HepG2 (cell line): Measurements from ENCODE around the gene ENO3. TPM values are rescaled to one million over a fixed set of nuclear protein-coding genes. Genes with fewer than 3 reads are reported as not detected.

ENCODE experiments used
- ASH2L ChIP-seq: fragments of 300-600, 200-600 bp; sonication (generic); IDR thresholded peaks from 2 replicates; pipeline ENCODE4 v1.7.0; 2017; ENCODE audit warnings: low read depth, mild to moderate bottlenecking, moderate library complexity, mixed read lengths, low read length; ENCODE audit not compliant: insufficient read length
- ELF3 ChIP-seq: IDR thresholded peaks from 2 replicates; pipeline ENCODE4 v1.6.1; 2016; ENCODE audit warnings: missing genetic modification reagents, missing compliant biosample characterization
- ETV5 ChIP-seq: IDR thresholded peaks from 2 replicates; pipeline ENCODE4 v1.6.1; 2018; ENCODE audit warnings: missing biosample characterization, missing genetic modification reagents, inconsistent platforms, borderline replicate concordance
- FOSL1 ChIP-seq: sonication (generic); formaldehyde crosslinking; IDR thresholded peaks from 2 replicates; pipeline ENCODE4 v1.9.0; 2021; ENCODE audit warnings: missing genetic modification reagents, borderline replicate concordance
- GLI4 ChIP-seq: sonication (generic); formaldehyde crosslinking; IDR thresholded peaks from 2 replicates; pipeline ENCODE4 v1.5.1; 2020; ENCODE audit warnings: missing genetic modification reagents, mild to moderate bottlenecking, moderate library complexity, borderline replicate concordance
- GPBP1L1 ChIP-seq: sonication (generic); formaldehyde crosslinking; IDR thresholded peaks from 2 replicates; pipeline ENCODE4 v1.5.0; 2020; ENCODE audit warnings: mild to moderate bottlenecking, missing genetic modification reagents
- HMG20B ChIP-seq: conservative IDR thresholded peaks from 2 replicates; pipeline ENCODE4 v1.6.1; 2016; ENCODE audit warnings: missing genetic modification reagents, missing compliant biosample characterization
- LRRFIP1 ChIP-seq: sonication (generic); formaldehyde crosslinking; conservative IDR thresholded peaks from 2 replicates; pipeline ENCODE4 v1.4.0; 2020; ENCODE audit warnings: missing genetic modification reagents
- MLX ChIP-seq: IDR thresholded peaks from 2 replicates; pipeline ENCODE4 v1.6.1; 2016
- PHF8 ChIP-seq: sonication (generic); formaldehyde crosslinking; IDR thresholded peaks from 2 replicates; pipeline ENCODE4 v1.5.0; 2020; ENCODE audit warnings: missing genetic modification reagents
- RFX1 ChIP-seq: fragments of 450-650 bp; IDR thresholded peaks from 2 replicates; pipeline ENCODE4 v1.6.1; 2017
- TBX3 ChIP-seq: fragments of 450-650 bp; IDR thresholded peaks from 2 replicates; pipeline ENCODE4 v1.6.1; 2017; ENCODE audit warnings: antibody characterized with exemption, mild to moderate bottlenecking, inconsistent platforms, borderline replicate concordance
- THAP8 ChIP-seq: sonication (generic); formaldehyde crosslinking; IDR thresholded peaks from 2 replicates; pipeline ENCODE4 v1.5.1; 2020; ENCODE audit warnings: missing genetic modification reagents, mild to moderate bottlenecking, borderline replicate concordance
- ZNF205 ChIP-seq: IDR thresholded peaks from 2 replicates; pipeline ENCODE4 v1.6.1; 2018; ENCODE audit warnings: missing biosample characterization, missing genetic modification reagents
- ZNF30 ChIP-seq: sonication (generic); formaldehyde crosslinking; IDR thresholded peaks from 2 replicates; pipeline ENCODE4 v1.5.0; 2020; ENCODE audit warnings: mild to moderate bottlenecking, missing genetic modification reagents
- ZNF350 ChIP-seq: sonication (generic); formaldehyde crosslinking; IDR thresholded peaks from 2 replicates; pipeline ENCODE4 v1.4.0; 2020; ENCODE audit warnings: mild to moderate bottlenecking, low read depth, missing genetic modification reagents, borderline replicate concordance
- ZNF607 ChIP-seq: sonication (generic); formaldehyde crosslinking; IDR thresholded peaks from 2 replicates; pipeline ENCODE4 v1.5.1; 2020; ENCODE audit warnings: missing genetic modification reagents, mild to moderate bottlenecking, borderline replicate concordance
- ZNF687 ChIP-seq: sonication (generic); formaldehyde crosslinking; IDR thresholded peaks from 2 replicates; pipeline ENCODE4 v1.5.1; 2020; ENCODE audit warnings: mild to moderate bottlenecking, missing genetic modification reagents, moderate library complexity
- ZNF740 ChIP-seq: sonication (generic); formaldehyde crosslinking; IDR thresholded peaks from 2 replicates; pipeline ENCODE4 v1.4.0; 2020; ENCODE audit warnings: missing genetic modification reagents
- polyA plus RNA-seq, 8 experiments: library from polyadenylated mRNA; depleted of rRNA in 3 of 8; stranded (reverse) in 7 of 8; unstranded in 1 of 8; fragments of >200 nt; fragmentation: Illumina TruSeq in 4 of 8; extraction: Trizol in 4 of 8; gene quantifications; 2 replicates each; pipeline versions ENCODE4 v1.2.1 to v1.2.3, GENCODE V29; 2011 to 2016; ENCODE audit warnings: low read depth in 4 of 8, missing spikeins in 1 of 8, mixed read lengths in 1 of 8; ENCODE audit not compliant: insufficient read depth in 1 of 8
- total RNA-seq, 5 experiments: library from RNA; depleted of rRNA; stranded (reverse); fragments of >200 nt; fragmentation: Illumina TruSeq; extraction: Trizol; gene quantifications; 2 replicates each; pipeline ENCODE4 v1.2.3, GENCODE V29; 2016; ENCODE audit warnings: low read depth in 1 of 5

ENO3 gene
- total and polyA plus RNA-seq, 2 of the 13 experiments (the other 11 are each of a cell fraction or from before 2014, with no cell fraction given) = 59.8 to 69.8 TPM

GRCh38 chr17:4949321-4950074, 1.4 kb upstream of the ENO3 start (continued):
- TF ChIP-seq MLX = peak; percentile 34
- TF ChIP-seq ZNF687 (CRISPR knock-in tag) = peak; percentile 88
- TF ChIP-seq ZNF607 (CRISPR knock-in tag) = peak; percentile 67; the same call in 1 of the 2 replicates
- peak; percentile 89; the same call in 1 of the 2 replicates for TF ChIP-seq GLI4 (CRISPR knock-in tag)
- TF ChIP-seq ETV5 (CRISPR knock-in tag) = peak; percentile 71
- peak; percentile 68 for TF ChIP-seq ASH2L
- no peak for TF ChIP-seq THAP8
- peak; percentile 65 for TF ChIP-seq ELF3 (CRISPR knock-in tag)
- TF ChIP-seq PHF8 (CRISPR knock-in tag) = no peak
- TF ChIP-seq ZNF740 (CRISPR knock-in tag) = 0 out of 2 replicates have a peak, but pooled peaks have one; percentile 31
- TF ChIP-seq ZNF205 (CRISPR knock-in tag) = 0 out of 2 replicates have a peak, but pooled peaks have one; percentile 23
- TF ChIP-seq RFX1 = no peak
- 0 out of 2 replicates have a peak, but pooled peaks have one; percentile 19 for TF ChIP-seq TBX3
- no peak for TF ChIP-seq HMG20B (CRISPR knock-in tag)
- TF ChIP-seq ZNF350 (CRISPR knock-in tag) = no peak
- TF ChIP-seq ZNF30 (CRISPR knock-in tag) = no peak
- TF ChIP-seq GPBP1L1 (CRISPR knock-in tag) = no peak
- no peak for TF ChIP-seq LRRFIP1 (CRISPR knock-in tag)
- TF ChIP-seq FOSL1 (CRISPR knock-in tag) = peak; percentile 43; the same call in 1 of the 2 replicates
